ENCODE data around the gene PRDM11.
A peak's percentile ranks its signal among the peaks of the same experiment; 100 is the strongest.

Gene PRDM11

DNA sequence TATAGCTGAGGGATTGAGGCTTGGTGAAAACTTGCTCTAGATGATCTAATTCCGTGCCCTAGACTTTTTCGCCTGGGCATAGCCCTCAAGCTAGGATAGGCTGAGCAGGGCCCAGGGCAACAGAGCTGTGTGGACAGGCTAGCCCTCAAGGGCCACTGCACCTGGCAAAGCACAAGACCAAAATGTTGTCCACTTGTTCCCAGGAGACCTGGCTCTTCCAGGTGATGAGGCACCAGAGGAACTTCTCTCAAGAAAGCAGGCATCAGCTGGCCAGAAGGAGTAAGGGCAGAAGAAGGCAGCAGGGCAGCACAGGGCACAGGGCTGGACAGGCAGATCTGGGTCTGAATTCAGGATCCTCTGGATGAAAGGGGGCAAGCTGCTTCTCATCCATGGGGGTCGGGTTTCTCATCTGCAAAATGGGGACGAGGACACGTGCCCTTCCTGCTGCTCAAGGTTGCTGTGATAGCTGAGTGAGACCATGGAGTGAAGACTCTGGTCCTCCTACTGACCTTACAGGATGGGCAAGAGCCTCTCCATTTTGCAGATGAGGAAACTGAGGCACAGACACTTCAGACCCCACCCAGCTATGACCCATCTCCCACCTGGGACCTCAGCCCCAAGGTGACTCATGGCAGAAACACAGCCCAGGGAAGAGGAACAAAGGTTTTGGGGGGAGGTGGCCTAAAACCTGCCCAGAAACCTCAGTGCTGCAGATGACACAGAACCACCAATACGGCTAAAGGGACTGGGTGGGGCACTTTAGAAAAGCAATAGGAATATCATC lies 42.2 kb upstream of the PRDM11 start:
- H3K27ac ChIP-seq = no peak overlapping the region
- TF ChIP-seq, protein P1, sequence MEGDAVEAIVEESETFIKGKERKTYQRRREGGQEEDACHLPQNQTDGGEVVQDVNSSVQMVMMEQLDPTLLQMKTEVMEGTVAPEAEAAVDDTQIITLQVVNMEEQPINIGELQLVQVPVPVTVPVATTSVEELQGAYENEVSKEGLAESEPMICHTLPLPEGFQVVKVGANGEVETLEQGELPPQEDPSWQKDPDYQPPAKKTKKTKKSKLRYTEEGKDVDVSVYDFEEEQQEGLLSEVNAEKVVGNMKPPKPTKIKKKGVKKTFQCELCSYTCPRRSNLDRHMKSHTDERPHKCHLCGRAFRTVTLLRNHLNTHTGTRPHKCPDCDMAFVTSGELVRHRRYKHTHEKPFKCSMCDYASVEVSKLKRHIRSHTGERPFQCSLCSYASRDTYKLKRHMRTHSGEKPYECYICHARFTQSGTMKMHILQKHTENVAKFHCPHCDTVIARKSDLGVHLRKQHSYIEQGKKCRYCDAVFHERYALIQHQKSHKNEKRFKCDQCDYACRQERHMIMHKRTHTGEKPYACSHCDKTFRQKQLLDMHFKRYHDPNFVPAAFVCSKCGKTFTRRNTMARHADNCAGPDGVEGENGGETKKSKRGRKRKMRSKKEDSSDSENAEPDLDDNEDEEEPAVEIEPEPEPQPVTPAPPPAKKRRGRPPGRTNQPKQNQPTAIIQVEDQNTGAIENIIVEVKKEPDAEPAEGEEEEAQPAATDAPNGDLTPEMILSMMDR (conservative IDR thresholded peaks at IDR 0.05) = no peak

- TF ChIP-seq, protein P1 (conservative IDR thresholded peaks at IDR 0.05) = no peak
- no peak overlapping the region for H3K27ac ChIP-seq
Observed at GRCh38 chr11:45104790-45105084, 41.7 kb upstream of the PRDM11 start.

DNA sequence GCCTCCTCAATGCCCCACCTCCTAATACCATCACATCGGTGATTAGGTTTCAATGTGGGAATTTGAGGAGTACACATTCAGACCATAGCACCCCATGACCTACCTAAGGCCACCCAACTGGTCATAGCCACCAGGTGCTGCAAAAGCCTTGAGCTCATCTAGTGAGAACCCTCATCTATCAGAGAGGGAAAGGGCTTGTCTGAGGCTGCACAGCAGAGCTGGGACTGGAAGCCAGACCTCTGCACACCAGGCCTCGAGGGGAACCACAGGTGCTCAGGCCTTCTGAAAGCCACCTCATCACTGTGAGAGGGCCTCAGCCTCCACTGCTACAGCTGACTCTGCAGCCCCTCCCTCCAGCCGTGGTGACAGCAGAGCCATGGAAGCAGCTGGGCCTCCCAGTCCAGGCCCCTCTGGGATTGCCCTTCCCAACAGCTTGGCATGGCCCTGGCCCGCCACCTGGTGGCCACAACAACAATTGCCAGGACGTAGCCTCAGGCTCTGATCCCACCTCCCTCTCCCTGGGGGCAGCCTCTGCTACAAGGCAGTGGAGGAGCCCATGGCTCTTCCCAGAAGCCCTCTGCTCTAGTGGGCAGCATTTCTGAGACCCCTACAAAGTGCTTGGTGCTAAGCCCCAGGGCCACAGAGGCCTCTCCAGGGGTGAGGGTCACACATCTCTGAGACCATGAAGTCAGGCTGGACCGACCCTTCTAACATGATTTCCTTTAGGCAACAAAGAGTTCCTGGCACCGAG lies 41.0 kb upstream of the PRDM11 start:
- H3K27ac ChIP-seq = no peak overlapping the region
- TF ChIP-seq, protein P1 (conservative IDR thresholded peaks at IDR 0.05) = peak; percentile 94

DNA sequence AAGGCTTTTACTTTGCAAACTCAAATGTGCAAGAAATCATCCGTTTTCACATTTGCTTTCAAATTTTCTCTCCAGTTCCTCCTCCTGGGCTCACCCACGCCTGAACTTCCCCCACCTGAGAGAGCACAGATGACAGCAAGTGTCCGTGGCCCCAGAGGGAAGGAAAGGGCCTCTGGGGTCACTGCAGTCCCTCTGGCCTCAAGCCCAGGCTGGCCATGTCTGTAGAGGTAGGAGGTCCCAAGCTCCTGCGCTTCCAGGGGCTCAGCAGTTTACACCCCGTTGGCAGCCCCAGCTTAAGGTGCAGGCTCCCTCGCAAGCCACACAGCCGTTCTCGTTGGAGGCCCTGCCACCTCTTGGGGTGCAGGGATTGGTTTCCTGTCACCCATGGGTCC lies 40.5 kb upstream of the PRDM11 start:
- TF ChIP-seq, protein P1 (conservative IDR thresholded peaks at IDR 0.05) = no peak
- H3K27ac ChIP-seq = no peak overlapping the region

DNA sequence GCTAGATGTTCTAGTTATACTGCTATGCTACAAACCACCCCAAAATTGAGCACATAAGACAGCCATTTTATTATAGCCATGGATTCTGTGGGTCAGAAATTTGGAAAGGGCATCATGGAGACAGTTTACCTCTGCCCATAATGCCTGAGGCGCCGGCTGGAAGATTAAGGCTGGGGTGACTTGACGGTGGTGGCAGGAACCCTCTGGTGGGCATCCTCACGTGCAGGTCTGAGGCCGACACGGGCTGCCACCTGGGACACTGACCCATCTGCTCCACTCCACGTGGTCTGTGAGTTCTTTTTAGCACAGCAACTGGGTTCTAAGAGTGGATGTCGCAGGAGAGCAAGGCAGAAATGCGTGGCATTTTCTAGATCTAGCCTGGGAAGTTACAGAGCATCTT lies 40.0 kb upstream of the PRDM11 start:
- H3K27ac ChIP-seq = no peak overlapping the region
- TF ChIP-seq, protein P1 (conservative IDR thresholded peaks at IDR 0.05) = no peak

DNA sequence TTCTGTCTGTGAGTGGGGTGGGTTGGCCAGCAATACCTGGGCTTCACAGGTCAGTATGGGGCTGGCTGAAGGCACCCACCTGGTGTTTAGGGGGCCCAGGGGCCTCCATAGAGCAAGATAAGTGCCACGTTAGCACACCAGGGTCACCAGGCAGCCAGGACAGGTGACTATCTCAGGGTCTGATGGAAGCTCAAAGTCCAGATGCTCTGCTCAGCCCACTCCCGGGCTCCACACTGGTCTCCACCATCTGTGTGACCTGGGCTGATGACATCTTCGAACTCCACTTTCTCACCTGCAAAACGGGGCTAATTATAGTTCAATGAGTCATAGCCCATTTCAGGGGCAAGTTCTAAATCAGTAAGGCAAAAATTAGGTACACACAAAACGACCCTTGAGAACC lies 39.4 kb upstream of the PRDM11 start:
- TF ChIP-seq, protein P1 (conservative IDR thresholded peaks at IDR 0.05) = no peak
- H3K27ac ChIP-seq = no peak overlapping the region

- TF ChIP-seq, protein P1 (conservative IDR thresholded peaks at IDR 0.05) = no peak
Observed at GRCh38 chr11:45108070-45109064, 38.1 kb upstream of the PRDM11 start.

More at GRCh38 chr11:45108070-45109064, 38.1 kb upstream of the PRDM11 start:
- no peak overlapping the region for H3K27ac ChIP-seq
